HEK293 (cell line): Measurements from ENCODE around the gene CAMK1.

Experiments used
- ATF2 ChIP-seq: fragments of 450-650 bp; formaldehyde crosslinking; IDR thresholded peaks from 2 replicates; pipeline ENCODE4 v1.5.1; 2016; ENCODE audit warnings: missing biosample characterization, missing genetic modification characterization, low read depth
- CTCF ChIP-seq: fragments of 450-650 bp; formaldehyde crosslinking; IDR thresholded peaks from 2 replicates; pipeline ENCODE4 v1.5.1; 2016; ENCODE audit warnings: missing biosample characterization, missing genetic modification characterization
- PRDM6 ChIP-seq: fragments of 450-650 bp; formaldehyde crosslinking; IDR thresholded peaks from 2 replicates; pipeline ENCODE4 v1.5.1; 2017; ENCODE audit warnings: missing biosample characterization, missing genetic modification characterization
- SALL2 ChIP-seq: fragments of 450-650 bp; formaldehyde crosslinking; IDR thresholded peaks from 2 replicates; pipeline ENCODE4 v1.5.0; 2017; ENCODE audit warnings: missing biosample characterization, mild to moderate bottlenecking, missing genetic modification characterization, borderline replicate concordance
- ZBTB7A ChIP-seq: fragments of 450-650 bp; formaldehyde crosslinking; IDR thresholded peaks from 2 replicates; pipeline ENCODE4 v1.5.1; 2016; ENCODE audit warnings: low read depth, missing biosample characterization, missing genetic modification characterization
- ZNF223 ChIP-seq: fragments of 450-650 bp; formaldehyde crosslinking; IDR thresholded peaks from 2 replicates; pipeline ENCODE4 v1.5.1; 2016; ENCODE audit warnings: missing biosample characterization, missing genetic modification characterization
- ZNF248 ChIP-seq: fragments of 450-650 bp; formaldehyde crosslinking; IDR thresholded peaks from 2 replicates; pipeline ENCODE4 v1.5.1; 2017; ENCODE audit warnings: missing biosample characterization, missing genetic modification characterization
- ZNF311 ChIP-seq: fragments of 450-650 bp; formaldehyde crosslinking; IDR thresholded peaks from 2 replicates; pipeline ENCODE4 v1.5.1; 2017; ENCODE audit warnings: missing biosample characterization, missing genetic modification characterization, borderline replicate concordance
- ZNF362 ChIP-seq: fragments of 450-650 bp; formaldehyde crosslinking; IDR thresholded peaks from 2 replicates; pipeline ENCODE4 v1.5.1; 2016; ENCODE audit warnings: missing biosample characterization, missing genetic modification characterization
- ZNF600 ChIP-seq: fragments of 450-650 bp; formaldehyde crosslinking; IDR thresholded peaks from 2 replicates; pipeline ENCODE4 v1.5.1; 2016; ENCODE audit warnings: missing biosample characterization, missing genetic modification characterization

GRCh38 chr3:9757427-9757826, 12.3 kb downstream of the CAMK1 start:
- no peak for TF ChIP-seq ZNF223 (tag by site-specific recombination)
- TF ChIP-seq ZNF248 (tag by site-specific recombination): no peak
- no peak for TF ChIP-seq CTCF
- no peak for TF ChIP-seq ZBTB7A (tag by site-specific recombination)
- TF ChIP-seq ZNF600 (tag by site-specific recombination): no peak
- TF ChIP-seq ZNF362: no peak
- TF ChIP-seq ATF2 (tag by site-specific recombination): no peak
- TF ChIP-seq PRDM6 (tag by site-specific recombination): no peak
- no peak for TF ChIP-seq SALL2 (tag by site-specific recombination)
- TF ChIP-seq ZNF311 (tag by site-specific recombination): no peak
